Endothelial cell (in vitro differentiated cells): Measurements from ENCODE around the gene USP50. TPM values are rescaled to one million over a fixed set of nuclear protein-coding genes. Genes with fewer than 3 reads are reported as not detected.

Experiments
- DNase-seq: peaks from one replicate; pipeline ENCODE4 v3.0.0; 2021; ENCODE audit warnings: low spot score
- H3K27ac Mint-ChIP-seq: one replicate; pipeline ENCODE4 v1.8.0; 2021; ENCODE audit warnings: mixed read lengths, inconsistent platforms; ENCODE audit not compliant: unreplicated experiment
- H3K27me3 Mint-ChIP-seq: one replicate; pipeline ENCODE4 v1.8.0; 2021; ENCODE audit warnings: mild to moderate bottlenecking, moderate library complexity, mixed read lengths, inconsistent platforms; ENCODE audit not compliant: unreplicated experiment
- H3K36me3 Mint-ChIP-seq: one replicate; pipeline ENCODE4 v1.8.0; 2021; ENCODE audit warnings: mild to moderate bottlenecking, low read depth, mixed read lengths, inconsistent platforms; ENCODE audit not compliant: unreplicated experiment
- H3K4me1 Mint-ChIP-seq: one replicate; pipeline ENCODE4 v1.8.0; 2021; ENCODE audit warnings: mild to moderate bottlenecking, mixed read lengths, inconsistent platforms; ENCODE audit not compliant: unreplicated experiment
- H3K4me3 Mint-ChIP-seq: one replicate; pipeline ENCODE4 v1.8.0; 2021; ENCODE audit warnings: mild to moderate bottlenecking, mixed read lengths, inconsistent platforms; ENCODE audit not compliant: unreplicated experiment
- H3K9me3 Mint-ChIP-seq: one replicate; pipeline ENCODE4 v1.8.0; 2021; ENCODE audit warnings: mixed read lengths, inconsistent platforms; ENCODE audit not compliant: unreplicated experiment
- CTCF ChIP-seq: fragments of 200-600 bp; sonication (generic); IDR thresholded peaks from one replicate; pipeline ENCODE4 v1.5.0; 2021; ENCODE audit warnings: antibody characterized with exemption; ENCODE audit not compliant: unreplicated experiment
- long read RNA-seq: library from polyadenylated mRNA; unstranded; transcript quantifications from one replicate; pipeline ENCODE4 v2.0.0, GENCODE V29; 2020; ENCODE audit not compliant: unreplicated experiment
- total RNA-seq: library from RNA; stranded (reverse); fragmentation: NEBNext Ultra II Directional; extraction: Animal tissue kit (Norgen Biotek cat#: 25700); gene quantifications from one replicate; pipeline ENCODE4 v1.2.1, GENCODE V29; 2021; ENCODE audit not compliant: unreplicated experiment

USP50 gene
- total RNA-seq = 0.92 TPM
- long read RNA-seq = 0 reads

GRCh38 chr15:50546566-50546965 lies at the start of gene USP50:
USP50 (minus strand) TSS chr15:50546666; CDS start chr15:50546525, 141 bp downstream.
- peaks cover 8% of the 10 kb centered on the region for H3K4me1 Mint-ChIP-seq
- no peak for DNase-seq
- H3K27ac Mint-ChIP-seq = no peak within 1 kb of the TSS
- no peak for TF ChIP-seq CTCF
- H3K9me3 Mint-ChIP-seq = no peaks in the 10 kb centered on the region
- no peak within 1 kb of the TSS for H3K4me3 Mint-ChIP-seq
- no peaks in the 10 kb centered on the region for H3K36me3 Mint-ChIP-seq
- peaks cover 2% of the 10 kb centered on the region for H3K27me3 Mint-ChIP-seq

- Mint-ChIP-seq H3K36me3 (peaks cover 13% of the 10 kb centered on the region), H3K9me3 (no peaks in the 10 kb centered on the region), H3K4me1 (peaks cover 4% of the 10 kb centered on the region), H3K4me3 (no peak overlapping the region), H3K27me3 (no peaks in the 10 kb centered on the region), H3K27ac (peak overlapping the region; percentile 79)
- DNase-seq = no peak
- no peak for TF ChIP-seq CTCF
Measured at GRCh38 chr15:50594311-50594710, 47.8 kb upstream of the USP50 start.

GRCh38 chr15:50593761-50594160 lies 47.3 kb upstream of the USP50 start:
- Mint-ChIP-seq H3K36me3 (peaks cover 15% of the 10 kb centered on the region), H3K9me3 (no peaks in the 10 kb centered on the region), H3K27ac (peak overlapping the region; percentile 79), H3K27me3 (no peaks in the 10 kb centered on the region), H3K4me3 (no peak overlapping the region), H3K4me1 (peaks cover 4% of the 10 kb centered on the region)
- TF ChIP-seq CTCF = no peak
- no peak for DNase-seq

GRCh38 chr15:50590288-50590687 lies 43.8 kb upstream of the USP50 start:
- TF ChIP-seq CTCF = no peak
- Mint-ChIP-seq H3K4me1 (peaks cover 4% of the 10 kb centered on the region), H3K27ac (no peak overlapping the region), H3K4me3 (no peak overlapping the region), H3K9me3 (no peaks in the 10 kb centered on the region), H3K27me3 (no peaks in the 10 kb centered on the region), H3K36me3 (peaks cover 17% of the 10 kb centered on the region)
- no peak for DNase-seq

GRCh38 chr15:50577492-50577891 lies 31.0 kb upstream of the USP50 start:
- Mint-ChIP-seq H3K36me3 (peaks cover 19% of the 10 kb centered on the region), H3K27ac (no peak overlapping the region), H3K4me3 (no peak overlapping the region), H3K27me3 (no peaks in the 10 kb centered on the region), H3K9me3 (no peaks in the 10 kb centered on the region), H3K4me1 (no peaks in the 10 kb centered on the region)
- no peak for DNase-seq
- no peak for TF ChIP-seq CTCF
